ENCODE results near the gene CAPN9. TPM values are rescaled to one million over a fixed set of nuclear protein-coding genes. Genes with fewer than 3 reads are reported as not detected.
"Not testable (repeated sequence)": the region's sequence is repeated elsewhere in the genome, so short reads cannot be mapped to it uniquely, and the experiment has no call there.

The CAPN9 gene
- polyA plus RNA-seq, 12 donors: 0.38 to 4.9 (median 1.2) TPM; not detected in 1

DNA sequence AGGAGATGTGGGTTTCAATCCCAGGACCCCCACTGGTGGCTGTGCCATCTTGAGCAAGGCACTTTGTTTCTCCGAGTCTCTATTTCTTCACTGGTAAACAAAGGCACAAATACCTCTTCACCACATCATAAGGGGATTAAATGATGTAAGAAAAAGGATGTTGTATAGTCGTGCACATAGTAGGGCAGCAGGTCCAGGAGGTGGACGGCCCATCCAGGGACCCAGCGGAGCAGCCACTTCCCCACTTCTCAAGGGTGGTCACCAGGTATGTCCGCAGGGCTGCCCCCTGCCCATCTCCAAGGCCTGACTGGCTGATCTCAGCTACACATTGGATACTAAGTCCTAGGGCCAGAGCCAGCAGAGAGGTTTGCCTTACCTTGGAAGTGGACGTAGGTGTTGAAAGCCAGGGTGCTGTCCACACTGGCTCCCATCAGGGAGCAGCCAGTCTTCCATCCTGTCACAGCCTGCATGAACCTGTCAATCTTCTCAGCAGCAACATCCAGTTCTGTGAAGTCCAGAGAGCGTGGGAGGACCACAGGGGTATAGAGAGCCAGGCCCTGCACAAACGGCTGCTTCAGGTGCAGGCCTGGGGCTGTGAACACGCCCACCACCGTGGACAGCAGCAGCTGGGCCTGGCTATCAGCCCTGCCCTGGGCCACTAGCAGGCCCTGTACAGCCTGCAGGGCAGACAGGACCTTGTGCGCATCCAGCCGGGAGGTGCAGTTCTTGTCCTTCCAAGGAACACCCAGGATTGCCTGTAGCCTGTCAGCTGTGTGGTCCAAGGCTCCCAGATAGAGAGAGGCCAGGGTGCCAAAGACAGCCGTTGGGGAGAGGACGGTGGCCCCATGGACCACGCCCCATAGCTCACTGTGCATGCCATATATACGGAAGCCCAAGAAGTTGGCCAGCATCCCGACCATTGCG is 37.3 kb upstream of the CAPN9 start:
- DNase-seq: no peak

- no peak for DNase-seq
Measured at GRCh38 chr1:230710543-230710904, 36.7 kb upstream of the CAPN9 start.

DNA sequence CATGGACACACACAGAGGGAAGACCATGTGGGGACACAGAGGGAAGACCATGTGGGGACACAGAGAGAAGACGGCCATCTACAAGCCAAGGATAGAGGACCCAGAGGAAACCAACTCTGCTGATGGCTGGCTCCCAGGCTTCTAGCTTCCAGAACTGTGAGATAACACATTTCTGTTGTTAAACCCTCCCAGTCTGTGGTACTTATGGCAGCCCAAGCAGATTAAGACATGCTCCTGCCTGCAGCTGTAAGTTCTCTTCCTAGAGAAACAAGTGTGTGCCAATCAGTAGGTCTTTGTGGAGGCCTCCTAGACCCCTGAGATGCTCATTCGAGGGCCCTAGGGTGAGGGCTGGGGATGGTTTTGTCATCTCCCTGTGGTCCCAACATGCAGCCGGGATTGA is 35.9 kb upstream of the CAPN9 start:
- DNase-seq: no peak

DNA sequence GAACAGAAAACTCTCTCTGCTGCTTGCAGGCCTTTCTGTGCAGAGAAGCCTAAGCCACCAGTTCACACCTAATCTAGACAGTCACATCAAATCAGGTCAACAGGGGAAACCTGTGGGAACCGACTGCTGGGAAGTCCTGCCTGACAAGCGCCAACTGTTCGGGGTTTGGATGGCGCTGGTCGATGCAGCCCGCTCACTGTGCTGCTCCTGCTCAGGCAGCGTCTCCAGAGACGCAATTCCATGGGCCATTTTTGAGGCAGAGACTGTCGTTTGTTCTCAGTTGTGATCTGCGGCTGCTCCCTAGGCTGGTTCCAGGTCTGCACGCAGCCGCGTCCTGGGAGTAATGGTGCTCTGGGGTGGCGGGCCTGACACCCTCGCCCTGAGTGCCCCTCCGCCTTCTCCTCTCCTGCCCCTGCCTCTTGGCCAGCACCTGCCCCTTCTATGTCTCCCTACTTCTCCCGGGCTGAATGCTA is 34.7 kb upstream of the CAPN9 start:
- no peak for DNase-seq

- DNase-seq: no peak
Measured at GRCh38 chr1:230713138-230713537, 34.0 kb upstream of the CAPN9 start.

DNA sequence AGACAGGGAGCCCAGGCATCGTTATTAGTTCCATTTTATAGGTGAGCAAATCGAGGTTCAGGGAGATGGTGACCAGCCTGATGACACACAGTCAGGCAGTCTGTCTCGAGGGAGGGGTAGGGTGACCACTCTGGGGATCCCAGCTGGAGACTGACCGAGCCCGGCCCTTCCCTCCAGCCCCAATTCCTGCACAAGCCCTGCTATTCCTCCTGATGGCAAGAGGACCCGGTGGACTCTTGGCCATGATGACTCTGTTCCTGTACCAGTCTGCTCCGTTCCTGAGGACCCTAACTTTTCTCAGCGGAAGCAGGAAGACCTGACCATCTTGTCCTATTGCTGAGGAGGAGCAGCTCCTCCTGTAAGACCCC is 33.7 kb upstream of the CAPN9 start:
- no peak for DNase-seq

DNA sequence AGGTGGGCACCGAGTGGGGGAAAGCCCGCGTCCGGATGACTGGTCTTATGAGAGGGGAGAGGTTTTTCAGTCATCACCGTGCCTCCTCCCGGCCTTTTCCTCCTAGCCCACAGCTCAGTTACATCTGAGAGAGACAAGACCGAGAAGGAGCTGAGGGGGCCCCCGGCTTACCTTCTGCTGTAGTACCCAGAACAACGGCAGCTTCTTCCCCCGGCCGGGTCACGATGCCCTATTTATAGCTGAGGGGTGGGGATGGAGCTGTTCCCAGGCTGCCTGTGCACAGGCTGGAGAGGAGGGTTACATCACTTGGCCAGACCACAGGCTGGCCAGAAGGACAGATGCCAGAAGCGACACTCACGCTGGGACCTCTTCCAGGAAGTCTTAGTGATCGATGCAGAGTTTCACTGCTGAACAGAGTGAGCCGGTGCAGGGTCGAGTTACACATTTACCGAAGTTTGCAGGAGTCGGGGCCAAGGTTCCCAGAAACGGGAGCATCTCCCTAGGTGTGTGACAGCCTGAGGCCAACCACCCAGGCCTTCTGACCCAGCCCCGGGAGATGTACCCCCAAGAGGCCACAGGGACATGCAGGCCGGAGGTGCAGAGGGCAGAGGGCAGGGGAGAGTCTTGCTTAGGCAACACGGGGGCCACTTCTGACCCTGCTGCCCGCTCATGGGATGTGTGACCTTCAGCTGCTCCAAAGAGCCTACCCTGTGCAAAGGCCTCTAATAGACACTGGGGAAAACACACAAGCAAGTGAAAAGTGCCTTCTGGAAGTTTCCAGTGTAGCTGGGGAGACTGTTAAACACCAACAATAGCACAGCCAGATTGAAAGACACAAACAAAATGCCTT is 33.0 kb upstream of the CAPN9 start, which contains the start of gene AGT:
Gene AGT (minus strand): TSS at position 208 of the 850 bp plus-strand sequence. CDS start 3,299 bp downstream, outside the sequence.
- peak; percentile 89 for DNase-seq

DNA sequence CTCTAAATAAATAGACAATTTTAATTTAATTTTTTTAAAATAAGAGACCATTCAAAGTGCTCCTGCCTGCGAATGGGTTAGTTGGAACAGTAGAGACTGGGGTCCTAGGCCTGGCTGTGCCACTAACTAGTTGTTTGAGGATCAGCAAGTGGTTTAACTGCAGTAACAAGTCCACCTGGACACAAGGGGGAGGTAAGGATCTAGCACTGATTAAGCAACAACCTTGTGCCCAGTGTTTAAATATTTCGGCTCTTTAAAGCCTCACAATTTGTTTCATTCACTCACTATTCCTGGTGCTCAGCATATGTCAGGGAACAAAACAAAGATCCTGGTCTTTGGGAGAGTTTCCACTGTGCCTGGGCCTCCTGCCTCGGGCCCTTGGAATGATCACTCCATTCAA is 31.7 kb upstream of the CAPN9 start:
- no peak for DNase-seq

DNA sequence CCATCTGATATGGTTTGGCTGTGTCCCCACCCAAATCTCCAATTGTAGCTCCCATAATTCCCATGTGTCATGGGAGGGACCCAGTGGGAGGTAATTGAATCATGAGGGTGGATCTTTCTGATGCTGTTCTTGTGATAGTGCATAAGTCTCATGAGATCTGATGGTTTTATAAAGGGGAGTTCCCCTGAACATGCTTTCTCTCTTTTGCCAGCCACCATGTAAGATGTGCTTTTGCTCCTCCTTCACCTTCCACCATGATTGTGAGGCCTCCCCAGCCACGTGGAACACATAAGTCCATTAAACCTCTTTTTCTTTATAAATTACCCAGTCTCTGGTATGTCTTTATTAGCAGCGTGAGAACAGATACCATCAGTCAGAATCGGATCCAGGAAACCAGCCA is 30.7 kb upstream of the CAPN9 start:
- DNase-seq: not testable (repeated sequence)

- no peak for DNase-seq
Measured at GRCh38 chr1:230717251-230717650, 29.9 kb upstream of the CAPN9 start.

- not testable (repeated sequence) for DNase-seq
Measured at GRCh38 chr1:230721849-230722522, 25.2 kb upstream of the CAPN9 start.

DNA sequence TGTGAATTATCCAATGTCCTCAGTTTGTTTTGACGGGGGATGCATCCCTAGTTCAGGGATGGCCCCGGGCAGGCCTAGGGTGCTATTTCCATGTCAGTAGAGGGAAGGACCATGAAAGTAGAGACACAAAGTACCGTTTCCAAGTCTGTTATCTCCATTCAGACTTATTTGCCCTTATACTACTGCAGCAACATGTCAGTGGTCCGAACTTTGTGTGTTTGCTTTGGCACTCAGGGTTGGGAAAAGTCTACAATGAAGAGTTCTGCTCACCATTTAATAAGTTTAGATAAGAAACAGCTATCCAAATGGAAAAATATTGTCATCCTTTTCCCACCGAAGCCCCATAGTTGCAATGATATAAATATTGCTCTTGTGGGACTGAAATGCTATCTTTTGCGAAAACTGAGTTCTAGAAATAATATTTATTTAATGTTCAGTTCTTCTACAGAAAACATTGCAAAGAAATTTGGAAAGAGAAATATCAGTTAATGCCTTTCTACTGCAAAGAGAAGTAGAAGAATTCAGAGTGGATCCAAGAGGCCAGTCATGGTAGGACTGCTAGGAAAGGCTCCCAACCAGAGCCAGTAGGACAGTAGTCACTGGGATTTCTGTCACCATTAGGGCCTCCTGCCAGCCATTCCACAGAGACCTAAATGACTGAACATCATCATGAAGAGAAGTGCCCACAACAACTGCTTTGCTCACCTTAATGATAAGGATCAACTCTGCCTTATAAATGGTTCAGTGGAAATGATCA is 21.8 kb upstream of the CAPN9 start:
- DNase-seq: peak; percentile 17

- peak; percentile 35 for DNase-seq
Measured at GRCh38 chr1:230728710-230729392, 18.3 kb upstream of the CAPN9 start.

GRCh38 chr1:230730977-230731376 is 16.2 kb upstream of the CAPN9 start:
- no peak for DNase-seq

DNA sequence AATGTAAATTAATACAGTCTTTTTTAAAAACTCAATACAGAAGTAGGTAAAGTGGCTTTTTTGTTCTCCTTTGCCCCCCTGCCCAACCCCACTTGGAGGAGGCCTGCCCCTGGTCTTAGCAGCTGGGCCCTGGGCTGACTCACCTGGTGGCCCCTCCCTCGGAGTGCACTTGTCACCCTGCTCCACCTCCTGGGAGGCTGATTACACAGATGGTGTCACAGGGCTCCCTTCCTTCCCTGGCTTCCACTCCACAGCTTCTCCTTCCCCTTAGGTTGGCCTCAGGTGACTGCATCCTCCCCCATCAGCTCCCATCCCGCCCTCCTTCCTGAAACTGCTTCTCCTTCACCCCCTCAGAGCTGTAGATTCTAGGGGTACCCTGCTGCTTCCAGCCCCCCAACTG is 11.7 kb upstream of the CAPN9 start:
- DNase-seq: no peak

DNA sequence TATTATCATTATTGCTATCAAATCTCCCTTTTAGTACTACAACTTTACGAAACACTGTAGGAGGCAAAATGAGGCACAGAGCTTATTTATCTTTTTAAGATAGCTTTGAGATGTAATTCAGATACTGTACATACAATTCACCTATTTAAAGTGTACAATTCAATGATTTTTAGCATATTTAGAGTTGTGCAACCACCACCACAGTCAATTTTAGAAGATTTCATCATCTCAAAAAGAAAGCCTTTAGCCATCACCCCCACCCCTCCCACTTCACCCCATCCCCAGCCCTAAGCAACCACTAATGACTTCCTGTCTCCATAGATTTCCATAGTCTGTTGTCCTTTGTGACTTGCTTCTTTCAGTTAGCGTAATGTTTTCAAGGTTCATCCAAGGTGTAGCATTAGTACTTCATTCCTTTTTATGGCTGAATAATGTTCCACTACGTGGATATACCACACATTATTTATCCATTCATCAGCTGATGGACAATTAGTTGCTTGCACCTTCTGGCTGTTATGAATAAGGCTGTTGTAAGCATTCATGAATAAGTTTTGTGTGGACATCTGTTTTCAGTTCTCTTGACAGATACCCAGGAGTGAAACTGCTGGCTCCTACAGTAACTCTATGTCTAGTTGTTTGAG is 9.4 kb upstream of the CAPN9 start:
- DNase-seq: no peak

DNA sequence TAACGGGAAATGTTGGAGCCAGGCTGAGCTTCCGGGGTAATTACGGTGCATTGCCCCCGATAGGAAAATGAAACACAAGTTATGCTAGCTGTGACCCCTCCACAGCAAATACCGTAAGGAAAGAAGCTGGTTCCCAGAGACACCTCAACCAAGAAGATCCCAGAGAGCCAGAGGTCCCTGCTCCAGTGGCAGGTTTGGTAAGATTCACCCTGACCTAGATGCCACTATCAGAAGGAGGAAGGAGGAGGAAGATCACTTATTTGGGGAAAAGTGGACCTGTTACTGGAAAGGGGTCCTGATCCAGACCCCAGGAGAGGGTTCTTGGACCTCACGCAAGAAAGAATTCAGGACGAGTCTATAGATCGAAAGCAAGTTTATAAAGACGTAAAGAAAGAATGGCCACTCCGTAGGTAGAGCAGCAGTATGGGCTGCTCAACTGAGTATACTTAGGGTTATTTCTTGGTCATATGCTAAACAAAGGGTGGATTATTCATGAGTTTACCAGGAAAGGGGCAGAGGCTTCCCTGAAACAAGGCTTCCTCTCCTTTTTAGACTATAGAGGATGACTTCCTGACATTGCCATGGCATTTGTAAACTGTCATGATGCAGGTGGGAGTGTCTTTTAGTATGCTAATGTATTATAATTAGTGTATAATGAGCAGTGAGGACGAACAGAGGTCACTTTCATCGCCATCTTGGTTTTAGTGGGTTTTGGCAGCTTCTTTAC is 7.5 kb upstream of the CAPN9 start:
- no peak for DNase-seq

DNA sequence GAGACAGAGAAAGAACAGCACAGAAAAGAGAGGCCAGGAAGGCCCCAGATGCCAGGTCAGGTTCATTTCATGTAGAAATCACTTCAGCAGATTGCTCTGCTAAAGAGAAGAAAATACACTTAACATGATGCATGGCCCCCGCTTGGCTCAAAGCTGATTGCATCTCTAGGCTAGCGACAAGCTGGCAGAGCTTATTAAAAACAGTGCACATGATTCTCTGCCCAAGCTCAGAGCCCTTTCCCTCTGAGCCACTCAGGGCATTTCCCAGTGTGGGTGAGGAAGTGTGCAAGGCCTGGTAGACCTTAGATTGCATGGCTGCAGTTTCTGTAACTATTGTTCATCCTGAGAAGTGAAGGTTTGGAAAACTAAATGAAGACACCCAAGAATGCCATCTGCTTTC is 3.3 kb upstream of the CAPN9 start:
- no peak for DNase-seq

DNA sequence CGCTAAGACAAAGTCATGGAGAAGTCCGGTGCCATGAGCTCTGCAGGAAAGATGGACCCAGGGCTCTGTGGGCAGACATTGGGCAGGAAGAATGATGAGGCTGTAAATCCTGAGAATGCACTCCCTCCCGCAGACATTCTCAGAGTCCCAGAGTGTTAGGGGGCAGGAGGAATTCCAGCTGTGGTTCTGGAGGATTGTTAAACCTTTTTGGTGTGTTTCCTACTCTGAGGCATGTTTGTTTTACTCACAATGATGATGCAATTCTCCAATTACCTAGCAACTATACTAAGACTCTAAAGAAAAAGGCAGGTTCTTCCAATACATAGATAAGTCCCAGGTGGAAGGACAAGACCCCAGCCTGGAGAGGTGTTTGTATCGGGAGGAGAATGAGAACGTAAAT is 2.8 kb upstream of the CAPN9 start:
- DNase-seq: no peak

- DNase-seq: no peak
Measured at GRCh38 chr1:230745071-230745470, 2.1 kb upstream of the CAPN9 start.
